ENCODE measurements around the gene PDE4D. TPM values are rescaled to one million over a fixed set of nuclear protein-coding genes. Genes with fewer than 3 reads are reported as not detected.

PDE4D gene
- total RNA-seq, 2 experiments from 2014 or later, result 75.5 to 80.7 TPM

- intact Hi-C loops (cut with micrococcal nuclease), result no loop called here
- DNase-seq (peak; percentile 27), ATAC-seq (peak; percentile 50)
- Mint-ChIP-seq H3K27ac (no peak overlapping the region), H3K4me1 (ENCODE audit: low read depth) (peaks cover 16% of the 10 kb centered on the region), H3K4me3 (no peak overlapping the region), H3K36me3 (ENCODE audit: low read depth) (no peaks in the 10 kb centered on the region), H3K9me3 (no peaks in the 10 kb centered on the region), H3K27me3 (no peaks in the 10 kb centered on the region)
- ChIA-PET CTCF (interaction anchor here (3.2 kb wide), 1 partner anchor 27 kb away, joined by 15 read pairs; no protein-coding TSS in a partner anchor), POLR2A (interaction anchor here (1.2 kb wide), 1 partner anchor 12 kb away, joined by 3 read pairs; no protein-coding TSS in a partner anchor)
- TF ChIP-seq, protein P1, sequence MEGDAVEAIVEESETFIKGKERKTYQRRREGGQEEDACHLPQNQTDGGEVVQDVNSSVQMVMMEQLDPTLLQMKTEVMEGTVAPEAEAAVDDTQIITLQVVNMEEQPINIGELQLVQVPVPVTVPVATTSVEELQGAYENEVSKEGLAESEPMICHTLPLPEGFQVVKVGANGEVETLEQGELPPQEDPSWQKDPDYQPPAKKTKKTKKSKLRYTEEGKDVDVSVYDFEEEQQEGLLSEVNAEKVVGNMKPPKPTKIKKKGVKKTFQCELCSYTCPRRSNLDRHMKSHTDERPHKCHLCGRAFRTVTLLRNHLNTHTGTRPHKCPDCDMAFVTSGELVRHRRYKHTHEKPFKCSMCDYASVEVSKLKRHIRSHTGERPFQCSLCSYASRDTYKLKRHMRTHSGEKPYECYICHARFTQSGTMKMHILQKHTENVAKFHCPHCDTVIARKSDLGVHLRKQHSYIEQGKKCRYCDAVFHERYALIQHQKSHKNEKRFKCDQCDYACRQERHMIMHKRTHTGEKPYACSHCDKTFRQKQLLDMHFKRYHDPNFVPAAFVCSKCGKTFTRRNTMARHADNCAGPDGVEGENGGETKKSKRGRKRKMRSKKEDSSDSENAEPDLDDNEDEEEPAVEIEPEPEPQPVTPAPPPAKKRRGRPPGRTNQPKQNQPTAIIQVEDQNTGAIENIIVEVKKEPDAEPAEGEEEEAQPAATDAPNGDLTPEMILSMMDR (IDR thresholded peaks at IDR 0.05), result no peak
These were observed 746.8 kb downstream of the PDE4D start for GRCh38 chr5:59146729-59147128.

DNA sequence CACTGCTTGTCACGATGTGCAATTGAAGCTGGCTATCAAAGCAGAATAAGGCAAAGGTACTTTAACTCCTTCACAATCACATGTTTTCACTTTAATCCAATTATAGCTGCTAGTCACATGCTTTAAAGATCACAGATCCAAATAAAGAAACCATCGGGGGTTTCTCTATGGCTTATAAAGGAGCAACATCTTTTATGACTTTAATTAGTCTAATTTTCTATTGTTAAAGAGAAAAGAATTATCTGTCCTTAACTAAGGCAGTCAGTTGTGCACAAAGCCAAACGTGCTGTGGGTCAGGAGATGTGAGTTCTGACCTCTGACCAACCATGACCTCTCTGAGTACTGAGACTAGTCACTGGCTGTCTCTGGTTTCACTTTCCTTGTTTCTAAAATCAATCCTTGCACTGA is 749.6 kb downstream of the PDE4D start:
- intact Hi-C loops (cut with micrococcal nuclease), result no loop called here
- DNase-seq, result peak; percentile 10
- no peaks in the 10 kb centered on the region for H3K9me3 Mint-ChIP-seq
- no peaks in the 10 kb centered on the region for H3K36me3 Mint-ChIP-seq (ENCODE audit: low read depth)
- H3K27ac Mint-ChIP-seq, result no peak overlapping the region
- no peak overlapping the region for H3K4me3 Mint-ChIP-seq
- ChIA-PET CTCF (interaction anchor here (0.9 to 1.8 kb wide), 3 partner anchors 8 to 41 kb away, joined by 3 to 8 read pairs (median 4); no protein-coding TSS in a partner anchor), POLR2A (no interaction called here)
- TF ChIP-seq, protein P1 (IDR thresholded peaks at IDR 0.05), result no peak
- peaks cover 12% of the 10 kb centered on the region for H3K4me1 Mint-ChIP-seq (ENCODE audit: low read depth)
- ATAC-seq, result peak; percentile 69
- no peaks in the 10 kb centered on the region for H3K27me3 Mint-ChIP-seq

DNA sequence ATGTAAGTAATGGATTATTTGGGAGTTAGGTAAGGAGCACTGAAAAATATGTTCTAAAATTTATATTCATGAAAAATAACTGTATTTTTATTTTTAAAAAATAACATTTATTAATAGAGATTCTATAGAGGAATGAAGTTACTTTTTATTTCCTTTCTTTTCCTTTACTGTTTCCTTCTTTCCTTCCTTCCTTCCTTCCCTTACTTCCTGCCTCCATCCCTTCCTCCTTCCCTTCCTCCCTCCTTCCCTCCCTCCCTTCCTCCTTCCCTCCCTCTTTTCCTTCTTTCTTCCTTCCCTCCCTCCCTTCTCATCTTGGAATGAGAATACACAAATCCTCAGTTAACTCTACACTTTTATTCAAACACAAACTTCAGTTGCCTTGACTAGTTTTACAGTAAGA is 750.6 kb downstream of the PDE4D start:
- H3K9me3 Mint-ChIP-seq, result no peaks in the 10 kb centered on the region
- no peak for ATAC-seq
- CTCF ChIA-PET, result no interaction called here

GRCh38 chr5:59142138-59142537 is 751.4 kb downstream of the PDE4D start:
- Mint-ChIP-seq H3K4me1 (ENCODE audit: low read depth) (peaks cover 12% of the 10 kb centered on the region), H3K36me3 (ENCODE audit: low read depth) (no peaks in the 10 kb centered on the region), H3K4me3 (no peak overlapping the region), H3K27me3 (no peaks in the 10 kb centered on the region), H3K9me3 (no peaks in the 10 kb centered on the region), H3K27ac (no peak overlapping the region)
- ChIA-PET CTCF (interaction anchor here (1.0 kb wide), 1 partner anchor 106 kb away, joined by 3 read pairs; no protein-coding TSS in a partner anchor), POLR2A (no interaction called here)
- TF ChIP-seq, protein P1 (IDR thresholded peaks at IDR 0.05), result no peak
- intact Hi-C loops (cut with micrococcal nuclease), result no loop called here
- ATAC-seq (no peak), DNase-seq (no peak)

More for the DNA sequence above, 750.6 kb downstream of the PDE4D start:
- no peak overlapping the region for H3K27ac Mint-ChIP-seq
- H3K27me3 Mint-ChIP-seq, result no peaks in the 10 kb centered on the region
- intact Hi-C loops (cut with micrococcal nuclease), result no loop called here
- H3K36me3 Mint-ChIP-seq (ENCODE audit: low read depth), result no peaks in the 10 kb centered on the region
- no peak overlapping the region for H3K4me3 Mint-ChIP-seq
- DNase-seq, result no peak
- H3K4me1 Mint-ChIP-seq (ENCODE audit: low read depth), result peaks cover 12% of the 10 kb centered on the region
- POLR2A ChIA-PET, result no interaction called here
- TF ChIP-seq, protein P1 (IDR thresholded peaks at IDR 0.05), result no peak

GRCh38 chr5:59140133-59140532 is 753.4 kb downstream of the PDE4D start:
- no peak for ATAC-seq
- H3K4me3 Mint-ChIP-seq, result no peak overlapping the region
- H3K9me3 Mint-ChIP-seq, result no peaks in the 10 kb centered on the region
- no peak for DNase-seq
- CTCF ChIA-PET, result interaction anchor here (0.7 to 3.0 kb wide), 3 partner anchors 9 to 254 kb away, joined by 3 to 8 read pairs (median 3); no protein-coding TSS in a partner anchor
- POLR2A ChIA-PET, result no interaction called here
- intact Hi-C loops (cut with micrococcal nuclease), result no loop called here
- peaks cover 7% of the 10 kb centered on the region for H3K4me1 Mint-ChIP-seq (ENCODE audit: low read depth)
- TF ChIP-seq, protein P1 (IDR thresholded peaks at IDR 0.05), result no peak
- no peaks in the 10 kb centered on the region for H3K27me3 Mint-ChIP-seq
- H3K27ac Mint-ChIP-seq, result no peak overlapping the region
- H3K36me3 Mint-ChIP-seq (ENCODE audit: low read depth), result no peaks in the 10 kb centered on the region
